Right cardiac atrium (tissue), 5 donors: ENCODE results near the gene JUP. TPM values are rescaled to one million over a fixed set of nuclear protein-coding genes. Genes with fewer than 3 reads are reported as not detected.

ENCODE experiments used
- ATAC-seq, 2 donors: fragments of 200-7000 bp; cut with Tn5 transposase; one replicate each; pipeline versions ENCODE4 v1.8.0 to v1.9.1; 2020; ENCODE audit warnings: moderate library complexity in 2 of 2, mild to moderate bottlenecking in 1 of 2
- DNase-seq, 3 donors: peaks; one replicate each; pipeline ENCODE4 v3.0.0-alpha.2; 2020
- H3K27ac ChIP-seq: one replicate; pipeline ENCODE4 v1.5.1; 2013; ENCODE audit warnings: mild to moderate bottlenecking, low read length, control low read depth, moderate library complexity
- H3K27me3 ChIP-seq: one replicate; pipeline ENCODE4 v1.6.1; 2013; ENCODE audit not compliant: control insufficient read depth, insufficient read depth
- H3K4me1 ChIP-seq: one replicate; pipeline ENCODE4 v1.6.1; 2013; ENCODE audit warnings: low read length; ENCODE audit not compliant: control insufficient read depth, insufficient read depth
- H3K4me3 ChIP-seq: one replicate; pipeline ENCODE4 v1.5.1; 2013; ENCODE audit warnings: low read length, control low read depth
- H3K9me3 ChIP-seq: one replicate; pipeline ENCODE4 v1.6.1; 2013; ENCODE audit warnings: low read length; ENCODE audit not compliant: control insufficient read depth
- WGBS: extraction: QIAGEN DNeasy Blood & Tissue Kit; methylation state at CpG from one replicate; pipeline ENCODE4 v1.1.7; 2013; 5-methylcytosine and 5-hydroxymethylcytosine counted together
- intact Hi-C, 4 donors: fragments of 100-400 bp; cut with DNase I; formaldehyde crosslinking; loops; one replicate each; pipeline versions ENCODE4 v1.11.0 to v1.14.0; 2022 to 2023
- polyA plus RNA-seq: library from polyadenylated mRNA; stranded (reverse); fragments of 200-250 nt; gene quantifications from one replicate; pipeline ENCODE4 v1.2.3, GENCODE V29; 2013
- total RNA-seq, 4 donors: library from RNA; stranded (reverse); fragmentation: NEBNext Ultra II Directional; extraction: Animal tissue kit (Norgen Biotek cat#: 25700); gene quantifications; one replicate each; pipeline ENCODE4 v1.2.1, GENCODE V29; 2021
- donor health status: healthy with polysubstance abuse.
- donor health status: DM: no; HTN: yes; CAD: no.
- donor health status: DM: no; HTN: no; CAD: no.
- donor health status: DM: no; HTN: yes; CAD: no; lungs with severe emphysema.
- donor health status: DM: yes; HTN: yes; CAD: no.

Gene JUP
- total and polyA plus RNA-seq, 5 donors: 135 to 239 (median 180) TPM

DNA sequence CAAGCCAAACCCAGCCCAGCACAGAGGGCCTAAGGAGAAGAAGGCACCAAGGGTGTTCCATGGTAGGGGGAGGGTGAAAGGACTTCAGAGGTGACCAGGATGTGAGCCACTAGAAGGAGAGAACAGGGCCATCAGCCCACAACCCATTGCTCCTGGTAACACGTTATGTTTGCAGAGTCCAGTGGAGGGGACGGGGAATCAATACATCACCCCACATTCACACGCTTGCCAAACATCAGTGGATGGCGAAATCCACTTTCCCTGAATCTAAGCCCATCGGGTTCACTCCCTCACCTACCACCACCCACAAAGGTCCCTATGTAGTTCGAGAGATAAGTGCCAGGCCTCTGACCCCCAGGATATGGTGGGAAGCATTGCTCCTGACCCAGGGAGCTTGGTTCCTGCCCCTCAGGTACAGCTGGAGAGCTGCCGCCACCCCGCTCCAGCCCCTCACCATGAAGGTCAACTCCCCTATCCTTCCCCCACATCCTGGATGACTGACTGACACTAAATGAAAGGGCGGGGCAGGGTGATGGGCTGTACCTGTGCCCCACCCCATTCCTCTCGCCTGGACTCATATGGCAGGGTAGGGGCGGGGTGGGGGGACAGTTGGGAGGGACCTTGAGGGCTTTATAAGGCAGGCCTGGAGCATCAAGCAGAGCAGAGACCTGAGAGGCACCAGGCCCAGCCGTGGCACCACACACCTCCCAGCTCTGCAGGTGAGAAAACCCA lies 74.7 kb downstream of the JUP start, which contains the start of gene GAST:
Gene GAST (plus strand): TSS at position 663 of the 732 bp plus-strand sequence. CDS start 3,106 bp downstream, outside the sequence.
- Histone ChIP-seq H3K4me3 (no peak within 1 kb of the TSS), H3K27ac (no peak within 1 kb of the TSS), H3K27me3 (no peaks in the 10 kb centered on the region), H3K9me3 (no peaks in the 10 kb centered on the region), H3K4me1 (no peaks in the 10 kb centered on the region)
- WGBS: 89% methylated on average over 12 of the region's 12 CpGs
- DNase-seq (no peak), ATAC-seq (no peak)
- intact Hi-C loops: no loop called here

DNA sequence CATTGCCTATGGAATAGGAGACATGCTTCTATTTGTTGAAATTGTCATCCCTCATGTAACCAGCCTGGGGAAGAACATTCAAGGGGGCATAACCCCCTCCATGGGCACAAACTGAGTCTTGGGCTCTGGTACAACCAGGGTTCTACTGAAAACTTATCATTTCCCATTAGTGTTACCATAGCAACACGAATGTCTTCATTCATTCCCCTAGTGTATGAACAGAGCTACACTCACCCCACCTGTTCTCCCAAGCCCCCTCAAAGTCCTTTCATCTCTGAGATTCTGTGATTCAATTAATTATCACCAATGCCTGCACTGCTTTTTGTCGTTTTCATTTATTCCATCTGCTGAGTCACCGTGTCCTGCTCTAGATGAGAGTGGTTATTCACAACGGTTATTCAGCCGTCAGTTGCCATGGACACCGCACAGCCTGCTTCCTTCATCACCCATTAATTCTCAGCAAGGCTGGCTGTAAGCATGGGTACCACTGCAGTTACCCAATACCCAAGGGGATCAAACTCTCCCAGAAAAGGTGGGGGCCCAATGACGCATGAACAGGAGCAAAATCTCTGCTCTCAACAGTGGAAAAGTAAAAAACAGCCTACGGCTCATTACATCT lies 75.9 kb downstream of the JUP start:
- ATAC-seq: no peak
- WGBS: 56% methylated on average over 8 of the region's 8 CpGs
- DNase-seq: no peak

DNA sequence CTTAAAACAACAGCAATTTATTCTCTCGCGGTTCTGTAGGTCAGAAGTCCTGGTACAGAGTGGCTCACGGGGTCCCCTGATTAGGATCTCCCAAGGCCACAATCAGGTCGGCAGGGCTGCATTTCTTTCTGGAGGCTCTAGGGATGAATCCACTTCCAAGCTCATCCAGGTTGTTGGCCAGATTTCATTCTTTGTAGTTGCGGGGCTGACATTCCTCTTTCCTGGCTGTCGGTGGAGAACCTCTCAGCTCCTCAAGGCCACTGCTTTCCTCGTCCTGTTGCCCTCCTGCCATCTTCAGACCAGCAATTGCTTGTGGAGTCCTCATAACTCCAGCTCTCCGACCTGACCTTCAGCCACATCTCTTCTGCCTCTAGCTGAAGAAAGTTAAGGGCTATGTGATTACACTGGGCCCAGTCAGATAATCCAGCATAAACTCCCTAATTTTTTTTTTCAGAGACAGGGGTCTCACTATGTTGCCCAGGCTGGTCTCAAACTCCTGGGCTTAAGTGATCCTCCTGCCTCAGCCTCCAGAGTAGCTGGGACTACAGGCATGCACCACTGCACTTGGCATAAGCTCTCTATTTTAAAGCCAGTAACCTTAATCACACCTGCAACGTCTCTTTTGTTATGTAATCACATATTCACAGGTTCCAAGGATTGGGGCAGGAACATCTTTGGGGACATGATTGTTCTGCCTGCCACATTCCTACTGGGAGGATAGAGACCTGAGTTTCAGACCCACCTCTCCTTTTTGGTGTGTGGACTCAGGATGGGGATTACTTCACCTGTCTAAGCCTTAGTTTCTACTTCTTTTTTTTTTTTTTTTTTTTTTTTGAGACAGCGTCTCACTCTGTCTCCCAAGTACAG lies 78.5 kb downstream of the JUP start:
- intact Hi-C loops: no loop called here
- H3K4me3 ChIP-seq: no peak overlapping the region
- ATAC-seq: no peak
- H3K9me3 ChIP-seq: no peaks in the 10 kb centered on the region
- no peaks in the 10 kb centered on the region for H3K27me3 ChIP-seq
- H3K4me1 ChIP-seq: no peaks in the 10 kb centered on the region
- H3K27ac ChIP-seq: no peak overlapping the region
- no peak for DNase-seq
- 73% methylated on average over 10 of the region's 10 CpGs for WGBS

More for the DNA sequence above, 75.9 kb downstream of the JUP start:
- Histone ChIP-seq H3K4me3 (no peak overlapping the region), H3K4me1 (no peaks in the 10 kb centered on the region), H3K9me3 (no peaks in the 10 kb centered on the region), H3K27me3 (no peaks in the 10 kb centered on the region), H3K27ac (no peak overlapping the region)
- intact Hi-C loops: no loop called here

DNA sequence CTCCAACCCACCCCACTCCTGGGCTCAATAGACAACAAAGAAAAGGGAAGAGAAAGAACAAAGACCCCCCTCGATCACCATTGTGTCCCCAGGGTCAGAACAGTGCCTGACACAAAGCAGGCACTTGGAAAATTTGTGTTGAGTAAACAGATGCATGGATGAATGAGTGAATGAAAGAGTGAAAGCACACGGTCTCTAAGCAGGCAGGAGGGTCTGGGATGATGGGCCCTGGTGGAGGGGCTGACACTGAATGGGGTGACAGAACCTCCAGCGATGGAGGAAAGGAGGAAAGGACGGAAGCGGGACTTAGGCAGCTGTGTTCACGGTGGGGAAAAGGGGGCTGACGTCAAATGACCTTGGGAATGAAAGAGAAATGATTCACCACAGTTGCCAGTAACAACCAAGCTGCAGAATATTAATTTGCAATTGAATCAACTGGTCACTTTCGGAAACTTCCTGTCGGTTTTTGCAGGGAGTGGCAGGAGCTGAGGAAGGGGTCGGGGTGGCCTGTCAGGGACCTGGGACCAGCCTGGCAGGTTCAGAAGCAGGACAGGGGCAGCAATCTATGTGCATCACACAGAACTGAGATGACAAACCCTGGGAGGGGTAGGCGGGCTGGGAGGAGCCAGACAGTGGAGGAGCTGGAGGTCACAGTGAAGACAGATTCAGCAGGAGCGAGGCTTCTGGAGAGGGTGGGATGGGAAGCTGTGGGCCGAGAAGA lies 81.1 kb downstream of the JUP start:
- WGBS: 60% methylated on average over 13 of the region's 13 CpGs

More for the DNA sequence above, 81.1 kb downstream of the JUP start:
- intact Hi-C loops: no loop called here
- Histone ChIP-seq H3K4me3 (no peak overlapping the region), H3K27me3 (no peaks in the 10 kb centered on the region), H3K27ac (no peak overlapping the region), H3K9me3 (no peaks in the 10 kb centered on the region), H3K4me1 (no peaks in the 10 kb centered on the region)
- DNase-seq: no peak
- peak in 1 of 2 donors; percentile 19 for ATAC-seq

Other genes with a start within 250 kb of the JUP start
- not detected for gene KRT9, start 214.7 kb downstream of the JUP start, total RNA-seq
- gene KRT9, start 214.7 kb downstream of the JUP start, polyA plus RNA-seq: not detected
- not detected for gene KRT14, start 199.8 kb downstream of the JUP start, total RNA-seq
- gene KRT14, start 199.8 kb downstream of the JUP start, polyA plus RNA-seq: 0.11 TPM
- not detected for gene KRT16, start 173.9 kb downstream of the JUP start, total RNA-seq
- 0.27 TPM for gene KRT16, start 173.9 kb downstream of the JUP start, polyA plus RNA-seq
- not detected for gene KRT17, start 162.1 kb downstream of the JUP start, total RNA-seq
- gene KRT17, start 162.1 kb downstream of the JUP start, polyA plus RNA-seq: 0.09 TPM
- 1,000 to 10,000 TPM in 2 of 4 donors, 100 to 1,000 TPM in 2; 959 to 1,186 (median 1,014) TPM for gene EIF1, start 97.8 kb downstream of the JUP start, total RNA-seq
- 983 TPM for gene EIF1, start 97.8 kb downstream of the JUP start, polyA plus RNA-seq
- gene GAST, start 74.4 kb downstream of the JUP start, total RNA-seq: not detected
- not detected for gene GAST, start 74.4 kb downstream of the JUP start, polyA plus RNA-seq
- not detected for gene HAP1, start 52.1 kb downstream of the JUP start, total RNA-seq
- 0.05 TPM for gene HAP1, start 52.1 kb downstream of the JUP start, polyA plus RNA-seq
- 10 to 100 TPM; 12.1 to 17.1 (median 13.9) TPM for gene P3H4, start 25.2 kb upstream of the JUP start, total RNA-seq
- gene P3H4, start 25.2 kb upstream of the JUP start, polyA plus RNA-seq: 9.8 TPM
- gene FKBP10, start 26.3 kb upstream of the JUP start, total RNA-seq: 10 to 100 TPM; 26.5 to 42.7 (median 38.8) TPM
- 24.8 TPM for gene FKBP10, start 26.3 kb upstream of the JUP start, polyA plus RNA-seq
- gene NT5C3B, start 49.5 kb upstream of the JUP start, total RNA-seq: 10 to 100 TPM; 29.1 to 46.6 (median 32.1) TPM
- 40.5 TPM for gene NT5C3B, start 49.5 kb upstream of the JUP start, polyA plus RNA-seq
- under 1 TPM in 3 of 4 donors, not detected in 1; 0.26 to 0.33 (median 0.28) TPM for gene KLHL10, start 51.1 kb upstream of the JUP start, total RNA-seq
- gene KLHL10, start 51.1 kb upstream of the JUP start, polyA plus RNA-seq: 0.09 TPM
- 1 to 10 TPM; 5.1 to 6.7 (median 5.5) TPM for gene KLHL11, start 78.7 kb upstream of the JUP start, total RNA-seq
- gene KLHL11, start 78.7 kb upstream of the JUP start, polyA plus RNA-seq: 1.9 TPM
- 10 to 100 TPM; 24.7 to 50.8 (median 38.4) TPM for gene ACLY, start 132.2 kb upstream of the JUP start, total RNA-seq
- gene ACLY, start 132.2 kb upstream of the JUP start, polyA plus RNA-seq: 23.0 TPM
- 1 to 10 TPM in 2 of 4 donors, under 1 TPM in 2; 0.71 to 2.0 (median 1.2) TPM for gene ODAD4, start 143.9 kb upstream of the JUP start, total RNA-seq
- gene ODAD4, start 143.9 kb upstream of the JUP start, polyA plus RNA-seq: 0.72 TPM
- gene CNP, start 180.1 kb upstream of the JUP start, total RNA-seq: 10 to 100 TPM; 37.1 to 41.1 (median 39.2) TPM
- 32.1 TPM for gene CNP, start 180.1 kb upstream of the JUP start, polyA plus RNA-seq
- 10 to 100 TPM; 56.2 to 81.5 (median 65.3) TPM for gene DNAJC7, start 230.7 kb upstream of the JUP start, total RNA-seq
- gene DNAJC7, start 230.7 kb upstream of the JUP start, polyA plus RNA-seq: 60.7 TPM
- gene NKIRAS2, start 233.4 kb upstream of the JUP start, total RNA-seq: 10 to 100 TPM; 39.1 to 47.9 (median 40.4) TPM
- gene NKIRAS2, start 233.4 kb upstream of the JUP start, polyA plus RNA-seq: 53.9 TPM